GM21723 (cell line): ENCODE data around the gene RRP9.
"Not testable (repeated sequence)": the region's sequence is repeated elsewhere in the genome, so short reads cannot be mapped to it uniquely, and the experiment has no call there.

Source experiments
- ATAC-seq: cut with Tn5 transposase; IDR thresholded peaks from one replicate; pipeline ENCODE4 v1.9.1; 2021; ENCODE audit warnings: mild to moderate bottlenecking, moderate library complexity; ENCODE audit not compliant: unreplicated experiment

Gene RRP9

DNA sequence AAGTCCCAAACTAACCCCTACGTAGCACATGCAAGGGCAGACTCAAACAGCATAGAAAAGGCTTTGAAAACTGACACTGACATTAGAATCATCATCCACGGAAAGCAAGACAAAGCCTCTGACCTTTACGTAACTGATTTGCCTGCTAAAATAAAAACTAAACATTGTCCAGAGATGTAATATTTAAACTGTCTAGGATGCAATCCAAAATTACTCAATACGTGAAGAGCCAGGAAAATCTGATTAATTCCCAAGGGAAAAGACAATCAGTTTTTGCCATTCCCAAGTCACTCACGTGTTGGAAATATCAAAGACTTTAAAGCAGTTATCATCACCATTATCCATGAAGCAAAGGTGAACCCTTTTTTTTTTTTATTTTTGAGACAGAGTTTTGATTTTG, 25.3 kb downstream of the RRP9 start:
- ATAC-seq = no peak

DNA sequence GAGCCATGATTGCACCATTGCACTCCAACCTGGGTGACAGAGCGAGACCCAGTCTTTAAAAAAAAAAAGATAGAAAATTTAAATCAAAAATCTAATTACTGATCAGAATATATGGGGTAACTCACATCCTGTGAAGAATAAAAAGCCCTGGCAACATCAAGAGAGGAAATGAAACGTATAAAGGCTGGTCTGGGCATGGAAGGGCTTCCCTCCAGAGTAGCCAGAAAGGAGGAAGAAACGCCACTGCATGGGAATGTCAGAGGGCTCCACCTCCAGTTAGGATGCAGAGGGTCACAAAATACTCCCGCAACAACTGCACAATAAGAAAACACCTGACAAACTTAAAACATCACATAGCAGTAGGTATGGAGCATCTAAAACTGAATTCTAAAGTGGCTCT, 33.7 kb downstream of the RRP9 start:
- ATAC-seq = no peak

DNA sequence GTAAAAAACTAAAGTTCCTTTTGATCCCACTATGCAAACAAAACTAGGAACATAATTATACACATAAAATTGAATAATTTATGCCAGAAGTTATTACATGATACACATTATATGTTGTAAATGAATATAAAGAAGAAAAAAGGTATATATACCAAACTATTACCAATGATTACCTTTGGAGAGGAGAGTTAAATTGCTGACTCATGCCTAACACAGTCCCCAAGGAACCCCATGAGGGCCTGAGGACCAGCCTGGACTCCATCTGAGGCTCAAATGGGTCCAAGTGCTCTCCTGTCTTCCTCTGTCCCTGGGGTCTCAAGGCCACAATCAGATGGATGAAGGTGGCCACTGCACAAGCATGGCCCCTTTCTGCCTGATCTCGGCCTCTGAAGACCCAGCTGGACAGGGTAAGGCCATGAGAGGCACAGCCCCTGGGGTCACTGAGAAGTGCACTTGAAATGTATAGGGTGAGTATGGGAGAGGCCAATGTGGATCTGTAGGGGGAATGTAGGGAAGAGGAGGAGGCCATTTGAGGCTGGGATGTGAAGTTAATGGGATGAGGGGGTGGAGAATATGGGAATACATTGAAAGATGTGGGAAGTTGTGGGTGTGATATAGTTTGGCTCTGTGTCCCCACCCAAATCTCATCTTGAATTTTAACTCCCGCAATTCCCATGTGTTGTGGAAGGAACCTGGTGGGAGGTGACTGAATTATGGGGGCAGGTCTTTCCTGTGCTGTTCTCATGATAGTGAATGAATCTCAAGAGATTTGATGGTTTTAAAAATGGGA, 37.5 kb downstream of the RRP9 start:
- no peak for ATAC-seq

DNA sequence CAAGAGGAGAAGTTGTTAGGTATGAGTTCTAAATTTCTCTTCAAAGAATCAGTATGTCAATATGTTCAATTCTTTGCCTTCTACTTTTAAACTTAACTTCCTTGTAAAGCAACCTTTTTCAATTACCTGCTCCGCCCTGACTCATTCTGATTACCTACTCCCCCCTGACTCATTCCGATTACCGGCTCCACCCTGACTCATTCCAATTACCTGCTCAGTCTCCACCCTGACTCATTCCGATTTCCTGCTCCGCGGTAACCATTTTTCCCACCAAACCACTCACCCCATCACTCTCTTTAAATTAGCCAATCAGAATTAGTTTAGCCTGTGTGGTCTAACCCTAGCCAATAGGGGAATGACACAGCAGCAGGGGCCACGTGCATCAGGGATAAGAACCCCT, 39.3 kb downstream of the RRP9 start:
- ATAC-seq = not testable (repeated sequence)

DNA sequence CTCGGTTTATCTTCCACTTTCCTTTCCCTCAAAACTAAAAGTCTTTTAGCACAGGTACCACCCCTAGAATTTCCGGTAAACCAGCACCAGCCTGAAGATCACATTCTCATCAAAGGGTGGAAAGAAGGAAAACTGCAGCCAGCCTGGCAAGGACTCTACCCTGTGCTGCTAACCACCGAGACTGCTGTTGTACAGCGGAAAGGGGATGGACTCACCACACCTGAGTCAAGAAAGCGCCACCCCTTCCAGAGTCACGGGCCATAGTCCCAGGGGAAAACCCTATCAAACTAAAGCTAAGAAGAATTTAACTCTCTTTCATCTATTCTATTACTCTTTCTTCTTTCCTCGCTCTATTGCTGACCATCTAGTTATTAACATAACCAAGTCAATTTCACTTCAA, 41.7 kb downstream of the RRP9 start:
- not testable (repeated sequence) for ATAC-seq

DNA sequence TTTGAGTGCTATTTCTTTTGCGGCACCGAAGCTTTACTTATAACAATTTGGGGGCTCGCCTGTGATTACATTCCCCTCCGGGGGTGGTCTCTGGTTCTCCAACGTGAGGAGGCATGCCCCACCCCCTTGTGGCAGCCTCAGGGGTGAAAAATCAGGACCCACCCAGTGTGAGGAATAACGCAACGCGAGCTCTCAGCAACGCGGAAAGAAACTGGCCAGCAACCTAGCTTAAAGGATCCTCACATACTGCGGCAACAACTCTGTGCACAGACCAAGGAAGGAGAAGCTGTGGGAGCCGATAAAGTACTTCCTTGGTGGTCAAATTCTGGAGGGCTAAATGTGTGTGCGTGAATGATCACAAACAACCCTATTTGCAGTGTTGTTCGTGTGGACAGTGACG, 44.3 kb downstream of the RRP9 start:
- ATAC-seq = no peak

DNA sequence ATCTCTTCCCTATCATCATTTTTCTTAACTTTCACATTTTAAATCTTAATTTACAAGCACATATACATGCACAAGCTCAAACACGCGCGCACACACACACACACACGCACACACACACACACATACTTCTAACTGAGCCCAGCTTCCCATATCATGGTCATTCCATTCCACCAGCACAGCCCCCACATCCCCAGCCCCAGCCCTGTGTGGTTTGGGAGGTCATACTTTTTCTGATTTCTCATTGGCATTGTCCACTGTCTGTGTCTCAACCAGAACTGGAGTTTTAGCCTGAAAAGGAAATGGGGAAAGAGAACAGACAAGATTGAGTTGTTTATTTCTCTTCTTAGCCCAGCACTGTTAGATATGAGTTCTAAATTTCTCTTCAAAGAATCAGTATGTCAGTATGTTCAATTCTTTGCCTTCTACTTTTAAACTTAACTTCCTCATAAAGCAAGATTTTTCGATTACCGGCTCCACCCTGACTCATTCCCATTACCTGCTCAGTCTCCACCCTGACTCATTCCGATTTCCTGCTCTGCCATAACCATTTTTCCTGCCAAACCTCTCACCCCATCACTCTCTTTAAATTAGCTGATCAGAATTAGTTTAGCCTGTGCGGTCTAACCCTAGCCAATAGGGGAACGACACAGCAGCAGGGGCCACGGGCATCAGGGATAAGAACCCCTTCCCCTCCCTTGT, 44.9 kb downstream of the RRP9 start:
- no peak for ATAC-seq

DNA sequence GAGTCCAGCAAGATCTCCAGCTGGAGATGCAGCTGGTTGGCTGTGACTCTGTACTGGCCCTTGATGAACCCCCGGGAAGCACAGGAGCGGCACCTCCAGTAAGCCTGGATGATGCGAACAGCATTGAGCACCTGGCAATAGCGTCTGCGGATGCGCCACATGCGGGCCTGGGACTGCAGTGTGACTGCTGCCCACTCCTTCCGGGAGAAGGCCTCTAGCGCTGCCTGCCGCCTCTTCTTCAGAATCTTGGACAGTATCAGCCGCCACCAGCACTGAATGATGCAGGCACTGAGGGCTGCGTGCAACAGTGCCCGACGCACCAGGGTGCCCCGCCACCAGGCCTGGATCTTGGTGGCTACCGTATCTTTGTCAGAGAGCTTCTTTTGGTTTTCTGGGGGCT, 46.8 kb downstream of the RRP9 start:
- ATAC-seq = no peak

DNA sequence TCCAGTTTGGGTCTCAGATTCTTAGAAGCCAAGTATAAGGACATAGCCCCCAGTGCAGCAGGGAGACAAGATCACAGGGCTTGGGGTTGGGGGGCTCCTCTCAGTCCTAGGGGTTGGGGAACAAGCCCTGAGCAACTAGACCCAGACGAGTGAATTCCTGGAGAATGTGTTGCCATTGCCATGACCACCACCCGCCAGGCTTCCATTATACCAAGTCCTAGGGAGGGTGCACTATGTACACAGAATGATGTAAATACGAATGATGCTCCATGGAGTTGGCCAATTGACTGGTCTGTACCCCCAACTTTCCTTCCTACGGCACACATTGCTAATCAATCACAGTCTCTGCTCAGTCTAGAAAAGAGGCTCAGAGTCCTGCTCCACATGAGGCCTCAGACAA, 47.3 kb downstream of the RRP9 start:
- no peak for ATAC-seq

DNA sequence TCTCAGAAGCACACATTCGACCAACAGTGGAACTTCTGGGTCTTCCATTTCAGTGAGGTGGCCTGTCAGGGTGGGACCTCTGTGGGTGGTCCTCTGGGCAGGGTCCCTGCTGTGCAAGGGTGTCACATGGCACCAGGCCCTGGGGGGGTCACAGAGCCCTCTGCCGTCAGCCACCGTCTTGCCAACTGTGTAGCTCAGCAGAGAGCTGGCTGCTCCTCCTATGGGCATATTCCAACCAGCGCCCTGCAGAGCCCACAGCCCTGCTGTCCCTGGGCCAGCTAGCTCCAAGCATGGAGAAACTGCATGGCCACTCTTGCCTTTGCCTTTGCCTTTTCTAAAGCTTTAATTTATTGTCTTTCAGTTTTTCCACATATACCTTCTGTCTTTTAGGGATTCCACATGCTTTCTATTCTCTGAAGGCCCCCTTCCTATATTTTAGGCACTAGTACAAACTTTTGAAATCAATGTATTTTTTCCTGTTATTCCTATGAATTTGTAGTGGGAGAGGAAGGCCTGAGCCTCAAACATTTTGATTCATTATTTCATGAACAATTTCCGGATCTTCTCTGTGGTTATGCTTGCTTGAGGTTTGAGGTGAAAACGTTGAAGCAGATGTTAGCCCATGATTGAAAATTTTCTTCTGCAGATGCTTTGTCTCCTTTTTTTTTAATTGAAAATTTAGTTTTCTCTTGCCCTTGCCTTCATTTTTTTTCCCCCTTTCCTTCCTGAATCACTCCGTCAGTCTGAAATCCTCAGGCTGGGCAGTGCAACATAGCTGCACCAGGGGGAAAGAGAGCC, 50.3 kb downstream of the RRP9 start:
- ATAC-seq = no peak

DNA sequence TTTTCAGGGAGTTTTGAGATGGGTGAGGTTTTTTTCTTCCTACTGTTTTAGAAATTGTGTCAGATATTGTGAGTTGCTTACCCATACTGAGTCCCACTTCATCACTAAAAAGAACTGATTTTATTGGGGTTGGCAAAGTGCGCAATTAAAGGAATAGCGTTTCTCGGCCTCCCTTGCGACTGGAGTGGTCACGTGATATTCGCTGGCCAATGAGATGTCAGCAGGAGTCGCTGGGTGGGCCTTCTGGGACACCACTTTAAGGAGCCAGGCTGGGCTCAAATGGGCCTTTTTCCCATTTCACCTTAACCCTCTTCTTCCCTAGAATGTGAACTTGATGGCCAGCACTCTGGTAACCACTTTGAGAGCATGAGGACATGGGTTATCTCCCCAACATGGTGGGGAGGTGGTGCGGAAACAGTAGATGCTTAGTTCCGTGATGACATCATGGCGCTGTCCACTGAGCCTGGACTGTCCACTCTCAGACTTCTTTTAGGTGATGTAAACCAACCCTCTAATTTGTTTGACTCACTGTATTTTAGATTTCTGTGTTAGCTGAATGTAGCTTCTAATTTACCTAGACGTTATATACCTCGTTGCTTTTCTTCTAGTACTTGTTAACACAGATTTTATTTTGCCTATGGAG, 53.1 kb downstream of the RRP9 start:
- ATAC-seq = no peak

DNA sequence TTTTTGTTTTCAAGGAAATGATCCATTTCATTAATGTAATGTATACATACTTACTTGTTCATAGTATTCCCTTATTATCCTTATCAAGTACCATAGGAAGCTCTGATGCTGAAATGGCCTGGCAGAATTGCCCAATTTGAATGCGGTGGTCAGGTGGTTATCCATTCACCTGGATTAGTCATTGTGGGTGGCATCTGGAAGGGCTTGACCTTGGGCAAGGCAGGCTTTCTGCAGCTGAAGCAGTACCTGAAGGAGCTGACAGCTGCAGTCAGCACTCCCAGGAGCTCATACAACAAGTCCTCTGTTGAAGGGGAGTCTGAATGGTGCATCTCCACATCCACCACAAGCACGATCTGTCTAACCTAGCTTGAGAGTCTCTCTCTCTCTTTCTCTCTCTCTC, 54.1 kb downstream of the RRP9 start:
- no peak for ATAC-seq

DNA sequence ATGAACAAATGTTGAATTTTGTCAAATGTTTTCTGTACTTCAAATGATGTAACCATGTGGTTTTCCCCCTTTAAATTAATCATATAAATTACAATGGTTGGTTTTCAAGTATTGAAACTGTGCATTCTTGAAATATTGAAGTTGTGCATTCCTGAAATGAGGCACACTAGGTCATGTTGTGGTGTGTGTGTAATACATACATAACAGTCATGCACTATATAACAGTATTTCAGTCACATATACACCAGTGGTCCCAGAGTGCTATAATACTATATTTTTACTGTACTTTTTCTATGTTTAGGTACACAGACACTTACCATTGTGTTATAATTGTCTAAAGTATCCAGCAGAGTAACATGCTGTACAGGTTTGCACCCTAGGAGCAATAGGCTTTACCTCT, 55.3 kb downstream of the RRP9 start:
- no peak for ATAC-seq
